Measurements from ENCODE around the gene ASB18. TPM values are rescaled to one million over a fixed set of nuclear protein-coding genes. Genes with fewer than 3 reads are reported as not detected.

The ASB18 gene
- total RNA-seq, 1 donor from 2014 or later = not detected

DNA sequence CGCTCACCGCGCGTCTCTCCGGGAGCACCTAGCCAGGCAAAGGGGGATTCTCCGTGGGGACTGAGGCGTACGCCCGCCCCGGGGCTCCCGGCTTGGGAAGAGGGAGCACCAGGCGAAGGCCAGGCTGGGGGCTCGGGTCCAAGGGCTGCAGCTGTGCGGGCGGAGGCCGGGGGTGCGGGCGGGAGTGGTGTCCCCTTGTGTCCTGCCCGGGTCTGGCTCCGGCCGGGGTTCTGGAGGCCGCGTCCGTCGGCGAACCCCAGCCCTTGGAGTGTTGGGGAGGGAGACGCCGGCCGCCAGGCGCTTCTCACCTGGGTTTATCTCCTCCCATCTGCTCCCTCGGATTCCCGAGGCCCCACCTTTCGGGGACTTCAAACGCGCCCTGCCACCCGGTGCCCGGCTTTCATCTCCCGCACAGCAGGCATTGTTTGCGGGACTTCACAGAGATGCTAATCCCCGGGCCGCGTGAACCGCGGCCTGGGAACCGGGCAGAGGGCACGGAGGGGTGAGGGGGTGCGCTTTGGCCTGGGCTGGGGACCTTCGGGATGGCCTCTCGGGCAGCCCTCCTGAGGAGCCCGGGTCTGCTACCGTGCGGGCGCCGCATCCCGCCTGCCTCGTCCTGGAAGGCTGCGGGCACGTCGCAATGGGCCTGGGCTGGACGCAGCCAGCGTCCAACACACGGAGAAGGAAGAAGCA lies 91.0 kb downstream of the ASB18 start:
- H3K27ac Mint-ChIP-seq (ENCODE audit: unreplicated experiment) = peak overlapping the region; percentile 92
- peak overlapping the region; percentile 44 for H3K4me3 Mint-ChIP-seq (ENCODE audit: unreplicated experiment)
- TF ChIP-seq, protein P1, sequence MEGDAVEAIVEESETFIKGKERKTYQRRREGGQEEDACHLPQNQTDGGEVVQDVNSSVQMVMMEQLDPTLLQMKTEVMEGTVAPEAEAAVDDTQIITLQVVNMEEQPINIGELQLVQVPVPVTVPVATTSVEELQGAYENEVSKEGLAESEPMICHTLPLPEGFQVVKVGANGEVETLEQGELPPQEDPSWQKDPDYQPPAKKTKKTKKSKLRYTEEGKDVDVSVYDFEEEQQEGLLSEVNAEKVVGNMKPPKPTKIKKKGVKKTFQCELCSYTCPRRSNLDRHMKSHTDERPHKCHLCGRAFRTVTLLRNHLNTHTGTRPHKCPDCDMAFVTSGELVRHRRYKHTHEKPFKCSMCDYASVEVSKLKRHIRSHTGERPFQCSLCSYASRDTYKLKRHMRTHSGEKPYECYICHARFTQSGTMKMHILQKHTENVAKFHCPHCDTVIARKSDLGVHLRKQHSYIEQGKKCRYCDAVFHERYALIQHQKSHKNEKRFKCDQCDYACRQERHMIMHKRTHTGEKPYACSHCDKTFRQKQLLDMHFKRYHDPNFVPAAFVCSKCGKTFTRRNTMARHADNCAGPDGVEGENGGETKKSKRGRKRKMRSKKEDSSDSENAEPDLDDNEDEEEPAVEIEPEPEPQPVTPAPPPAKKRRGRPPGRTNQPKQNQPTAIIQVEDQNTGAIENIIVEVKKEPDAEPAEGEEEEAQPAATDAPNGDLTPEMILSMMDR (IDR thresholded peaks at IDR 0.05) = no peak
- H3K27me3 Mint-ChIP-seq (ENCODE audit: unreplicated experiment) = no peaks in the 10 kb centered on the region
- peaks cover 80% of the 10 kb centered on the region for H3K4me1 Mint-ChIP-seq (ENCODE audit: unreplicated experiment)
- no peaks in the 10 kb centered on the region for H3K36me3 Mint-ChIP-seq (ENCODE audit: unreplicated experiment)
- no peak for DNase-seq (ENCODE audit: extremely low spot score, unreplicated experiment)
- no peaks in the 10 kb centered on the region for H3K9me3 Mint-ChIP-seq (ENCODE audit: unreplicated experiment)

DNA sequence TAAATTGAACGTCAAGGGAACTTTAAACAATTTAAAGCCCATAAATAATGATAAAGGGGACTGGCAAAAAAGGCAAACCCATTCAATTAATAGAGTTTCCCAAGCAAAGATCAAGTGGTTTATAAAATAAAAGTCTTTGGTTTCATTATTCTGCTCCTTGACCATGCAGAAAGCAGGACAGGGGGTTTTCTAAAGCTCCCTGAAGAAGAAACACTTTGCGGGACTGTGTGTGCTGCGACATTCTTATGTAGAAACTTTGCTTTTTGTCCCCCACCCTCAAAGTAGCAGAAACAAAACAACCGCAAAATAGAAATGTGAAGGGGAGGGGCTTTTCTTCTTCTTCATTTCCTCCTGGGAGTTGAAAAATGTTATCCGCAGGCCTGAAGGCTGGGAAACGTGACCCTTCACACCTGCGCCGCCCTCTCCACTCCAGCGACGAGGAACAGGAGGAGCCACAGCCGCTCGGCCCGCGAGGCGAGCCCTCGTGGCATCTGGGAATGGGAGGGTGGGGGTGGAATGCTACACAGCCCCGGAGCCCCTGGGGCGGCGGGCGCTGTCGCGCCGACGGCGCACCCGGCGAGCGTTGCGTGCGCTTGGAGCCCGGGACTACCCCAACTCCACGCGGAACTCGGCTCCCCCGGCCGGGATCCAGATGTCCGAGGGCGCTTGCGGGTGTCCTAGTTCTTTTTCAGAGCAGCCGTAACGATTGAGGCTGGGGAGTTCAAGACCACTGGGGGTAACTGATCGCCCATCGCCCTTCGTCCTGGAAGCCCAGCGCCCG lies 91.8 kb downstream of the ASB18 start:
- Mint-ChIP-seq H3K9me3 (ENCODE audit: unreplicated experiment) (no peaks in the 10 kb centered on the region), H3K27ac (ENCODE audit: unreplicated experiment) (peak overlapping the region; percentile 92), H3K27me3 (ENCODE audit: unreplicated experiment) (no peaks in the 10 kb centered on the region), H3K36me3 (ENCODE audit: unreplicated experiment) (no peaks in the 10 kb centered on the region), H3K4me1 (ENCODE audit: unreplicated experiment) (peaks cover 74% of the 10 kb centered on the region), H3K4me3 (ENCODE audit: unreplicated experiment) (peak overlapping the region; percentile 48)
- DNase-seq (ENCODE audit: extremely low spot score, unreplicated experiment) = no peak
- TF ChIP-seq, protein P1 (IDR thresholded peaks at IDR 0.05) = no peak

DNA sequence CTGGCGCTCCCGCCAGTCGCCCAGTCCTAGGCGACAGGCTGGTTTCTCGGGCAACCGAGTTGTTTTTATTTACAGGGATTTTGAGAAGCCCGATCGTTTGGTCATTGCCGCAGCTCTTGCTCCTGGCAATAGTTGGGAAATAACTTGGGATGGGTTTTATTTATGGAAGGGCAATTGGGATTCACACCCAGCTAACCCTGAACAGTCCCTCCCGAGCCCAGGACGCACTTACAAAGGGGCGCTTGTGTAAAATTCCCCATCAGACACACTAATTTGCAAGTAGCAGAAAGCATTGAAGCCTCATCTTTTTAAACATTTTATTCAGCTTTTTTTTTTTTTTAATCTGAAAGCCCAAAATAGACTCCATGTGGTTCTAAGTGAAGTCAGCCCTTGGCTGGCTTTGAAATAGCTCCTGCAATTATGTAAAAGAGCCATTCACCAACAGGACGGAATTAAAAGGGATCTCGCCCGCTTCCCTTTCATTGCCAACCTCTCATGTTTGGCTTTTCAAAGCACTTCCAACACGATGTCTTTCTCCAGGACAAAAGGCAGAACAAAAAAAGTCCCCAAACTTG lies 92.4 kb downstream of the ASB18 start:
- TF ChIP-seq, protein P1 (IDR thresholded peaks at IDR 0.05) = no peak
- no peak for DNase-seq (ENCODE audit: extremely low spot score, unreplicated experiment)
- H3K36me3 Mint-ChIP-seq (ENCODE audit: unreplicated experiment) = no peaks in the 10 kb centered on the region
- no peaks in the 10 kb centered on the region for H3K9me3 Mint-ChIP-seq (ENCODE audit: unreplicated experiment)
- peaks cover 72% of the 10 kb centered on the region for H3K4me1 Mint-ChIP-seq (ENCODE audit: unreplicated experiment)
- peak overlapping the region; percentile 92 for H3K27ac Mint-ChIP-seq (ENCODE audit: unreplicated experiment)
- peak overlapping the region; percentile 48 for H3K4me3 Mint-ChIP-seq (ENCODE audit: unreplicated experiment)
- H3K27me3 Mint-ChIP-seq (ENCODE audit: unreplicated experiment) = no peaks in the 10 kb centered on the region

DNA sequence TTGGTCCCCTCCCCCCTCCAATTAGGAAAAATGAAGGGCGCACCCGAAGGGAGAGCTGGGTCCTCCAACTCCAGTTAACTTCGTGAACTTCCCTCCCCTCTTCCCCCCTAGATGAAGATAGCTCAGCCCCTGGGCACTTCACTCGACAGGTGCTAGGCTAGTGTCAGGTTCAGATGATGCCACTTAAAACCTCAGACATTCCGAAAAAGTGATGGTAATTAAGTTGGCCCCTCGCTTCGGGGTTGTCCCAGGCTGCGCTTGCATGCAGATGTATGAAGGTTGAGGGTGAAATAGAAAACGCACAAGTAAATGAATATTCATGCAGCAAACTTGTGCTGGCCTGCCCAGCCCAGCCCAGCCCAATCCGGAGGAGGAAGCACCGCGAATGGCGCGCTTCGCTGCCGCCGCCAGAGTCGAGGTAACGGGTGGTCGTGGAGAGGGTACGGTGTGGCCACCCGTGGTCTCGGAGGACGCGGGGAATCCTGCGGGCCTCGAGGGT lies 93.0 kb downstream of the ASB18 start:
- H3K4me1 Mint-ChIP-seq (ENCODE audit: unreplicated experiment) = peaks cover 68% of the 10 kb centered on the region
- no peak for DNase-seq (ENCODE audit: extremely low spot score, unreplicated experiment)
- peak overlapping the region; percentile 48 for H3K4me3 Mint-ChIP-seq (ENCODE audit: unreplicated experiment)
- H3K27ac Mint-ChIP-seq (ENCODE audit: unreplicated experiment) = peak overlapping the region; percentile 92
- no peaks in the 10 kb centered on the region for H3K9me3 Mint-ChIP-seq (ENCODE audit: unreplicated experiment)
- H3K36me3 Mint-ChIP-seq (ENCODE audit: unreplicated experiment) = peaks cover 2% of the 10 kb centered on the region
- TF ChIP-seq, protein P1 (IDR thresholded peaks at IDR 0.05) = no peak
- H3K27me3 Mint-ChIP-seq (ENCODE audit: unreplicated experiment) = no peaks in the 10 kb centered on the region
